Activated naive CD4-positive, alpha-beta T cell treated with anti-CD3 and anti-CD28 coated beads for 36 hours (primary cell): Measurements from ENCODE around the gene LPAR1. TPM values are rescaled to one million over a fixed set of nuclear protein-coding genes. Genes with fewer than 3 reads are reported as not detected.

Source experiments
- CTCF ChIA-PET: fragments of 350-600 bp; sonication (Branson Sonifier 250); formaldehyde crosslinking; loops from one replicate; lab custom pipeline; 2021; ENCODE audit warnings: antibody characterized with exemption; lab: Charles Lee
- DNase-seq: peaks from one replicate; pipeline ENCODE4 v3.0.0-alpha.2; 2020
- H3K27ac Mint-ChIP-seq: one replicate; pipeline ENCODE4 v1.8.0; 2021; ENCODE audit warnings: mild to moderate bottlenecking, mixed read lengths
- H3K27me3 Mint-ChIP-seq: one replicate; pipeline ENCODE4 v1.8.0; 2021; ENCODE audit warnings: low read depth, mixed read lengths
- H3K36me3 Mint-ChIP-seq: one replicate; pipeline ENCODE4 v1.8.0; 2021; ENCODE audit warnings: low read depth, mixed read lengths
- H3K4me1 Mint-ChIP-seq: one replicate; pipeline ENCODE4 v1.8.0; 2021; ENCODE audit warnings: low read depth, mixed read lengths
- H3K4me3 Mint-ChIP-seq: one replicate; pipeline ENCODE4 v1.8.0; 2021; ENCODE audit warnings: mild to moderate bottlenecking, moderate library complexity, mixed read lengths
- H3K9me3 Mint-ChIP-seq: one replicate; pipeline ENCODE4 v1.8.0; 2021; ENCODE audit warnings: mixed read lengths
- intact Hi-C: fragments of 100-400 bp; cut with micrococcal nuclease; formaldehyde crosslinking; loops from one replicate; pipeline ENCODE4 v1.15.1; 2023
- total RNA-seq, 2 experiments: library from RNA; stranded (reverse); gene quantifications; one replicate each; pipeline ENCODE4 v1.2.3, GENCODE V29; 2021

LPAR1 gene
- total RNA-seq, 2 experiments from 2014 or later, result not detected

- Mint-ChIP-seq H3K27me3 (no peaks in the 10 kb centered on the region), H3K27ac (no peak overlapping the region), H3K9me3 (peaks cover 2% of the 10 kb centered on the region), H3K4me3 (no peak overlapping the region), H3K36me3 (no peaks in the 10 kb centered on the region), H3K4me1 (no peaks in the 10 kb centered on the region)
- CTCF ChIA-PET, result no interaction called here
- intact Hi-C loops, result no loop called here
- DNase-seq, result no peak
Observed at GRCh38 chr9:110892689-110893088, 145.6 kb downstream of the LPAR1 start.

GRCh38 chr9:110891760-110892159 lies 146.5 kb downstream of the LPAR1 start:
- no peak overlapping the region for H3K27ac Mint-ChIP-seq
- CTCF ChIA-PET, result no interaction called here
- DNase-seq, result no peak
- no peaks in the 10 kb centered on the region for H3K27me3 Mint-ChIP-seq
- no peak overlapping the region for H3K4me3 Mint-ChIP-seq
- peaks cover 2% of the 10 kb centered on the region for H3K9me3 Mint-ChIP-seq
- intact Hi-C loops, result no loop called here
- H3K4me1 Mint-ChIP-seq, result no peaks in the 10 kb centered on the region
- H3K36me3 Mint-ChIP-seq, result no peaks in the 10 kb centered on the region

GRCh38 chr9:110890416-110890815 lies 147.9 kb downstream of the LPAR1 start:
- intact Hi-C loops, result no loop called here
- CTCF ChIA-PET, result no interaction called here

GRCh38 chr9:110887276-110887675 lies 151.0 kb downstream of the LPAR1 start:
- intact Hi-C loops, result no loop called here
- CTCF ChIA-PET, result interaction anchor here (0.6 kb wide), 1 partner anchor 67 kb away, joined by 3 read pairs; no protein-coding TSS in a partner anchor
- Mint-ChIP-seq H3K9me3 (no peaks in the 10 kb centered on the region), H3K27me3 (no peaks in the 10 kb centered on the region), H3K36me3 (no peaks in the 10 kb centered on the region), H3K4me1 (no peaks in the 10 kb centered on the region), H3K27ac (no peak overlapping the region), H3K4me3 (no peak overlapping the region)
- no peak for DNase-seq

More at GRCh38 chr9:110890416-110890815, 147.9 kb downstream of the LPAR1 start:
- H3K4me3 Mint-ChIP-seq, result no peak overlapping the region
- no peaks in the 10 kb centered on the region for H3K36me3 Mint-ChIP-seq
- no peaks in the 10 kb centered on the region for H3K27me3 Mint-ChIP-seq
- H3K27ac Mint-ChIP-seq, result no peak overlapping the region
- no peaks in the 10 kb centered on the region for H3K9me3 Mint-ChIP-seq
- no peak for DNase-seq
- no peaks in the 10 kb centered on the region for H3K4me1 Mint-ChIP-seq

GRCh38 chr9:110886832-110887231 lies 151.4 kb downstream of the LPAR1 start:
- no peak for DNase-seq
- Mint-ChIP-seq H3K36me3 (no peaks in the 10 kb centered on the region), H3K27ac (no peak overlapping the region), H3K4me3 (no peak overlapping the region), H3K4me1 (no peaks in the 10 kb centered on the region), H3K9me3 (no peaks in the 10 kb centered on the region), H3K27me3 (no peaks in the 10 kb centered on the region)
- intact Hi-C loops, result no loop called here
- CTCF ChIA-PET, result no interaction called here

- Mint-ChIP-seq H3K36me3 (no peaks in the 10 kb centered on the region), H3K27ac (no peak overlapping the region), H3K4me3 (no peak overlapping the region), H3K27me3 (peaks cover 6% of the 10 kb centered on the region), H3K9me3 (no peaks in the 10 kb centered on the region), H3K4me1 (no peaks in the 10 kb centered on the region)
- DNase-seq, result no peak
- CTCF ChIA-PET, result no interaction called here
- intact Hi-C loops, result no loop called here
Observed at GRCh38 chr9:110880189-110880588, 158.1 kb downstream of the LPAR1 start.

GRCh38 chr9:110877374-110877773 lies 160.9 kb downstream of the LPAR1 start:
- Mint-ChIP-seq H3K27ac (no peak overlapping the region), H3K36me3 (no peaks in the 10 kb centered on the region), H3K27me3 (peaks cover 12% of the 10 kb centered on the region), H3K4me3 (no peak overlapping the region), H3K9me3 (no peaks in the 10 kb centered on the region), H3K4me1 (no peaks in the 10 kb centered on the region)
- DNase-seq, result no peak
- CTCF ChIA-PET, result no interaction called here
- intact Hi-C loops, result no loop called here

- intact Hi-C loops, result no loop called here
Observed at GRCh38 chr9:110876929-110877328, 161.3 kb downstream of the LPAR1 start.

GRCh38 chr9:110874963-110875674 lies 163.2 kb downstream of the LPAR1 start:
- Mint-ChIP-seq H3K27ac (no peak overlapping the region), H3K9me3 (no peaks in the 10 kb centered on the region), H3K4me1 (no peaks in the 10 kb centered on the region), H3K27me3 (peaks cover 12% of the 10 kb centered on the region), H3K36me3 (no peaks in the 10 kb centered on the region), H3K4me3 (no peak overlapping the region)
- peak; percentile 6 for DNase-seq
- intact Hi-C loops, result no loop called here
- CTCF ChIA-PET, result interaction anchor here (0.5 kb wide), 1 partner anchor 9 kb away, joined by 3 read pairs; no protein-coding TSS in a partner anchor

More at GRCh38 chr9:110876929-110877328, 161.3 kb downstream of the LPAR1 start:
- Mint-ChIP-seq H3K36me3 (no peaks in the 10 kb centered on the region), H3K27ac (no peak overlapping the region), H3K4me3 (no peak overlapping the region), H3K4me1 (no peaks in the 10 kb centered on the region), H3K27me3 (peaks cover 12% of the 10 kb centered on the region), H3K9me3 (no peaks in the 10 kb centered on the region)
- CTCF ChIA-PET, result no interaction called here
- no peak for DNase-seq

GRCh38 chr9:110872920-110873319 lies 165.3 kb downstream of the LPAR1 start:
- Mint-ChIP-seq H3K27me3 (peaks cover 12% of the 10 kb centered on the region), H3K4me3 (no peak overlapping the region), H3K4me1 (no peaks in the 10 kb centered on the region), H3K27ac (no peak overlapping the region), H3K36me3 (no peaks in the 10 kb centered on the region), H3K9me3 (no peaks in the 10 kb centered on the region)
- intact Hi-C loops, result no loop called here
- CTCF ChIA-PET, result no interaction called here
- DNase-seq, result no peak

- Mint-ChIP-seq H3K27ac (no peak overlapping the region), H3K27me3 (peaks cover 12% of the 10 kb centered on the region), H3K36me3 (no peaks in the 10 kb centered on the region), H3K9me3 (no peaks in the 10 kb centered on the region), H3K4me1 (no peaks in the 10 kb centered on the region), H3K4me3 (no peak overlapping the region)
- no peak for DNase-seq
- CTCF ChIA-PET, result no interaction called here
- intact Hi-C loops, result no loop called here
Observed at GRCh38 chr9:110871736-110872135, 166.5 kb downstream of the LPAR1 start.

GRCh38 chr9:110869931-110870330 lies 168.3 kb downstream of the LPAR1 start:
- no peak overlapping the region for H3K4me3 Mint-ChIP-seq
- intact Hi-C loops, result no loop called here
- H3K27me3 Mint-ChIP-seq, result peaks cover 4% of the 10 kb centered on the region
- no peaks in the 10 kb centered on the region for H3K9me3 Mint-ChIP-seq
- H3K36me3 Mint-ChIP-seq, result no peaks in the 10 kb centered on the region
- CTCF ChIA-PET, result no interaction called here
- no peak for DNase-seq
- H3K27ac Mint-ChIP-seq, result no peak overlapping the region
- no peaks in the 10 kb centered on the region for H3K4me1 Mint-ChIP-seq

- intact Hi-C loops, result no loop called here
- no peak overlapping the region for H3K27ac Mint-ChIP-seq
- peaks cover 1% of the 10 kb centered on the region for H3K36me3 Mint-ChIP-seq
- DNase-seq, result no peak
- H3K27me3 Mint-ChIP-seq, result no peaks in the 10 kb centered on the region
- H3K9me3 Mint-ChIP-seq, result peaks cover 19% of the 10 kb centered on the region
- CTCF ChIA-PET, result no interaction called here
- no peaks in the 10 kb centered on the region for H3K4me1 Mint-ChIP-seq
- H3K4me3 Mint-ChIP-seq, result no peak overlapping the region
Observed at GRCh38 chr9:110864011-110864410, 174.3 kb downstream of the LPAR1 start.
